HepG2 (cell line): ENCODE results near the gene BPIFB6. TPM values are rescaled to one million over a fixed set of nuclear protein-coding genes. Genes with fewer than 3 reads are reported as not detected.
"Not testable (repeated sequence)": the region's sequence is repeated elsewhere in the genome, so short reads cannot be mapped to it uniquely, and the experiment has no call there.

Experiments used
- ATAC-seq: fragments of 200-7000 bp; cut with Tn5 transposase; 3 replicates; pipeline ENCODE4 v1.9.1; 2020; ENCODE audit warnings: mild to moderate bottlenecking, moderate library complexity
- BruUV-seq: library from RNA; stranded (reverse); fragments of 400-500 nt; replicated peaks from 2 replicates; lab custom pipeline; 2021; lab: Mats Ljungman, UMichigan
- CTCF ChIA-PET: fragments of 300-600 bp; formaldehyde crosslinking; extraction: SDS; loops from one replicate; lab custom pipeline; 2021; ENCODE audit warnings: low total read pairs, inconsistent platforms, low intra/inter-chr PET ratio; lab: Yijun Ruan, JAX
- POLR2A ChIA-PET: fragments of 350-600 bp; sonication (Branson Sonifier 250); formaldehyde crosslinking; loops from one replicate; lab custom pipeline; 2020; ENCODE audit warnings: antibody characterized with exemption, inconsistent platforms; lab: Yijun Ruan, JAX
- DNase-seq: peaks from one replicate; pipeline ENCODE4 v3.0.0-alpha.2; 2015; ENCODE audit warnings: low spot score
- FAIRE-seq: peaks from 3 replicates; lab custom pipeline; 2011; peaks lifted over from hg19 to GRCh38; lab: Jason Lieb, UNC
- H2AFZ ChIP-seq: one replicate; pipeline ENCODE4 v1.6.1; 2011; ENCODE audit warnings: low read length, inconsistent platforms
- H3K27ac ChIP-seq: fragments of 300-600 bp; 3 replicates; pipeline ENCODE4 v1.8.0; 2011; ENCODE audit warnings: mixed run types, mild to moderate bottlenecking, mixed read lengths, low read length, inconsistent platforms; ENCODE audit not compliant: insufficient read depth; ENCODE audit errors: extremely low read length
- H3K27me3 ChIP-seq, 2 experiments: fragments of 200-600 bp in 1 of 2; 2 replicates in 1 of 2; 3 replicates in 1 of 2; pipeline versions ENCODE4 v1.6.0 to v1.8.0; 2011; ENCODE audit warnings: low read length in 2 of 2, mild to moderate bottlenecking in 2 of 2, moderate library complexity in 2 of 2, inconsistent platforms in 1 of 2; ENCODE audit not compliant: insufficient read depth in 2 of 2, control insufficient read depth in 1 of 2
- H3K36me3 ChIP-seq, 2 experiments: fragments of 200-600 bp in 1 of 2; replicated peaks in 1 of 2; 2 replicates in 1 of 2; 3 replicates in 1 of 2; pipeline versions ENCODE4 v1.5.1 to v1.8.0; 2011; ENCODE audit warnings: low read length in 2 of 2, inconsistent platforms in 1 of 2; ENCODE audit not compliant: insufficient read depth in 2 of 2, control insufficient read depth in 1 of 2
- H3K4me1 ChIP-seq: 2 replicates; pipeline ENCODE4 v1.5.1; 2012; ENCODE audit warnings: low read length, inconsistent platforms; ENCODE audit not compliant: insufficient read depth
- H3K4me2 ChIP-seq: 2 replicates; pipeline ENCODE4 v1.6.0; 2011; ENCODE audit warnings: low read depth, low read length, inconsistent platforms
- H3K4me3 ChIP-seq, 3 experiments: fragments of 200-600 bp in 1 of 3; sonication (generic), shearing (Covaris generic) in 1 of 3; replicated peaks in 1 of 3; 2 replicates each; pipeline ENCODE4 v1.5.1; 2011 to 2016; ENCODE audit warnings: low read length in 3 of 3, inconsistent platforms in 2 of 3, low read depth in 2 of 3, mild to moderate bottlenecking in 2 of 3, control low read depth in 1 of 3, mixed read lengths in 1 of 3; ENCODE audit not compliant: insufficient read depth in 1 of 3
- H3K79me2 ChIP-seq: one replicate; pipeline ENCODE4 v1.6.1; 2011; ENCODE audit warnings: low read length, inconsistent platforms; ENCODE audit not compliant: insufficient read depth
- H3K9ac ChIP-seq: 2 replicates; pipeline ENCODE4 v1.6.0; 2011; ENCODE audit warnings: mild to moderate bottlenecking, low read depth, low read length, inconsistent platforms; ENCODE audit not compliant: insufficient read depth
- H3K9me3 ChIP-seq: 2 replicates; pipeline ENCODE4 v1.5.1; 2012; ENCODE audit warnings: mild to moderate bottlenecking, low read length
- H4K20me1 ChIP-seq: 2 replicates; pipeline ENCODE4 v1.6.0; 2011; ENCODE audit warnings: inconsistent platforms, mild to moderate bottlenecking, low read length, moderate library complexity; ENCODE audit not compliant: insufficient read depth
- KDM4B ChIP-seq: sonication (generic); formaldehyde crosslinking; IDR thresholded peaks from 2 replicates; pipeline ENCODE4 v1.4.0; 2020; ENCODE audit warnings: missing genetic modification reagents
- MED8 ChIP-seq: sonication (generic); formaldehyde crosslinking; IDR thresholded peaks from 2 replicates; pipeline ENCODE4 v1.8.1; 2023; ENCODE audit warnings: mild to moderate bottlenecking, missing genetic modification reagents; ENCODE audit not compliant: insufficient replicate concordance
- RXRA ChIP-seq: sonication (generic); formaldehyde crosslinking; IDR thresholded peaks from 2 replicates; pipeline ENCODE4 v1.5.1; 2020; ENCODE audit warnings: missing genetic modification reagents
- SETDB1 ChIP-seq: sonication (generic); formaldehyde crosslinking; IDR thresholded peaks from 2 replicates; pipeline ENCODE4 v1.5.1; 2020; ENCODE audit warnings: missing genetic modification reagents, mild to moderate bottlenecking, borderline replicate concordance
- SIN3A ChIP-seq: IDR thresholded peaks from 2 replicates; pipeline ENCODE4 v1.6.1; 2011; ENCODE audit warnings: low read depth, mild to moderate bottlenecking, control low read depth, low read length, borderline replicate concordance
- SMYD3 ChIP-seq: sonication (generic); formaldehyde crosslinking; IDR thresholded peaks from 2 replicates; pipeline ENCODE4 v1.8.1; 2023; ENCODE audit warnings: mild to moderate bottlenecking, missing genetic modification reagents
- ZBTB1 ChIP-seq: sonication (generic); formaldehyde crosslinking; IDR thresholded peaks from 2 replicates; pipeline ENCODE4 v1.4.0; 2020; ENCODE audit warnings: missing genetic modification reagents, borderline replicate concordance
- ZMYM2 ChIP-seq: sonication (generic); formaldehyde crosslinking; IDR thresholded peaks from 2 replicates; pipeline ENCODE4 v1.8.0; 2022; ENCODE audit warnings: mild to moderate bottlenecking, missing genetic modification reagents
- ZNF280D ChIP-seq: sonication (generic); formaldehyde crosslinking; IDR thresholded peaks from 2 replicates; pipeline ENCODE4 v1.5.1; 2020; ENCODE audit warnings: mild to moderate bottlenecking, missing genetic modification reagents
- WGBS: methylation state at CpG from one replicate; pipeline ENCODE4 v1.1.6; 2017; ENCODE audit warnings: low lambda C conversion rate; 5-methylcytosine and 5-hydroxymethylcytosine counted together
- in situ Hi-C: cut with HindIII; loops from 2 replicates; pipeline ENCODE4 v1.10.0; 2017; ENCODE audit warnings: low pct_unique_long_range_greater_than_20kb; ENCODE audit not compliant: extremely low pct_ligation_motif_present
- intact Hi-C: fragments of 100-400 bp; cut with micrococcal nuclease; formaldehyde crosslinking; loops from one replicate; pipeline ENCODE4 v1.10.0; 2022; ENCODE audit not compliant: unreplicated experiment
- polyA plus RNA-seq, 8 experiments: library from polyadenylated mRNA; depleted of rRNA in 3 of 8; stranded (reverse) in 7 of 8; unstranded in 1 of 8; fragments of >200 nt; fragmentation: Illumina TruSeq in 4 of 8; extraction: Trizol in 4 of 8; gene quantifications; 2 replicates each; pipeline versions ENCODE4 v1.2.1 to v1.2.3, GENCODE V29; 2011 to 2016; ENCODE audit warnings: low read depth in 4 of 8, missing spikeins in 1 of 8, mixed read lengths in 1 of 8; ENCODE audit not compliant: insufficient read depth in 1 of 8
- total RNA-seq, 5 experiments: library from RNA; depleted of rRNA; stranded (reverse); fragments of >200 nt; fragmentation: Illumina TruSeq; extraction: Trizol; gene quantifications; 2 replicates each; pipeline ENCODE4 v1.2.3, GENCODE V29; 2016; ENCODE audit warnings: low read depth in 1 of 5
- TF ChIP-seq, protein P1 (sequence below): sonication (generic); formaldehyde crosslinking; IDR thresholded peaks from 2 replicates; pipeline ENCODE4 v1.4.0; 2020; ENCODE audit warnings: missing genetic modification reagents
- TF ChIP-seq, protein P2 (sequence below): sonication (generic); formaldehyde crosslinking; IDR thresholded peaks from 2 replicates; pipeline ENCODE4 v1.4.0; 2020; ENCODE audit warnings: missing genetic modification reagents

BPIFB6 gene
- total and polyA plus RNA-seq, 2 of the 13 experiments (the other 11 are each of a cell fraction or from before 2014, with no cell fraction given): 0.13 to 1.7 TPM

DNA sequence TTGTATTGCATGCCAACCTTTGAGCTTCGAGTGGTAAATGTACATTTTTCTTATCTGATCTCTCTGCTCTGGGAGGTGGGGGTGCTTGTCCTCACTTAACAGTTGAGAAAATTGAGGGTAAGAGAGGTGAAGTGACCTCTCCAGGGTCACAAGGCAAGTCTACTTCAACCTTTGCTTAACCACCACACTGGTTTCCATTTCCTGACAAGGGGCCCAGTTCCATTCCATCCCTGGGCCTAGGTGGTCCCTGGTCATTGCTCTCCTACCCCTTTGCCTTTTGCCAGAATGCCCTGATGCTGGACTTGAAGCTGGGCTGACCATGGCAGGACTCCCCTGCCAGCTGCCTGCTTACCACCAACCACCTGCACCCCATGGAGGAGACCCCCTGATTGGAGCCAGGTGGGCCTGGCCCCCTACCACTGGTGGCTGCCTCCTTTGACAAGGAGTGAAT lies 12.3 kb downstream of the BPIFB6 start (continued):
- no peak for TF ChIP-seq SMYD3 (CRISPR knock-in tag)
- peak; percentile 46 for TF ChIP-seq RXRA (CRISPR knock-in tag)
- TF ChIP-seq SIN3A: no peak
- TF ChIP-seq, protein P1, sequence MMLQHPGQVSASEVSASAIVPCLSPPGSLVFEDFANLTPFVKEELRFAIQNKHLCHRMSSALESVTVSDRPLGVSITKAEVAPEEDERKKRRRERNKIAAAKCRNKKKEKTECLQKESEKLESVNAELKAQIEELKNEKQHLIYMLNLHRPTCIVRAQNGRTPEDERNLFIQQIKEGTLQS (CRISPR knock-in tag): no peak
- no peak for TF ChIP-seq MED8 (CRISPR knock-in tag)
- no peak for TF ChIP-seq ZBTB1 (CRISPR knock-in tag)
- 0 out of 2 replicates have a peak, but pooled peaks have one; percentile 15 for TF ChIP-seq KDM4B (CRISPR knock-in tag)

- ATAC-seq, CTCF ChIA-PET, H3K79me2 ChIP-seq, H3K9ac ChIP-seq, H4K20me1 ChIP-seq, DNase-seq, H3K4me2 ChIP-seq, H3K36me3 ChIP-seq, FAIRE-seq, BruUV-seq, H3K27ac ChIP-seq, POLR2A ChIA-PET, intact Hi-C loops, H2AFZ ChIP-seq, H3K27me3 ChIP-seq, in situ Hi-C loops, H3K4me3 ChIP-seq: not testable (repeated sequence)
- Histone ChIP-seq H3K4me1 (peaks cover 34% of the 10 kb centered on the region), H3K9me3 (peaks cover 10% of the 10 kb centered on the region; the same call in 1 of the 2 replicates)
- TF ChIP-seq SETDB1 (peak; percentile 95), ZMYM2 (CRISPR knock-in tag) (0 out of 2 replicates have a peak, but pooled peaks have one; percentile 5), ZNF280D (CRISPR knock-in tag) (0 out of 2 replicates have a peak, but pooled peaks have one; percentile 60)
- TF ChIP-seq, protein P2, sequence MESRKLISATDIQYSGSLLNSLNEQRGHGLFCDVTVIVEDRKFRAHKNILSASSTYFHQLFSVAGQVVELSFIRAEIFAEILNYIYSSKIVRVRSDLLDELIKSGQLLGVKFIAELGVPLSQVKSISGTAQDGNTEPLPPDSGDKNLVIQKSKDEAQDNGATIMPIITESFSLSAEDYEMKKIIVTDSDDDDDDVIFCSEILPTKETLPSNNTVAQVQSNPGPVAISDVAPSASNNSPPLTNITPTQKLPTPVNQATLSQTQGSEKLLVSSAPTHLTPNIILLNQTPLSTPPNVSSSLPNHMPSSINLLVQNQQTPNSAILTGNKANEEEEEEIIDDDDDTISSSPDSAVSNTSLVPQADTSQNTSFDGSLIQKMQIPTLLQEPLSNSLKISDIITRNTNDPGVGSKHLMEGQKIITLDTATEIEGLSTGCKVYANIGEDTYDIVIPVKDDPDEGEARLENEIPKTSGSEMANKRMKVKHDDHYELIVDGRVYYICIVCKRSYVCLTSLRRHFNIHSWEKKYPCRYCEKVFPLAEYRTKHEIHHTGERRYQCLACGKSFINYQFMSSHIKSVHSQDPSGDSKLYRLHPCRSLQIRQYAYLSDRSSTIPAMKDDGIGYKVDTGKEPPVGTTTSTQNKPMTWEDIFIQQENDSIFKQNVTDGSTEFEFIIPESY (CRISPR knock-in tag): peak; percentile 56; the same call in 1 of the 2 replicates
- WGBS: 75% methylated on average over 15 of the region's 15 CpGs
Observed at GRCh38 chr20:33045129-33045721, 13.8 kb downstream of the BPIFB6 start.
